Endothelial cell of umbilical vein (primary cell): ENCODE results near the gene RHEBL1. TPM values are rescaled to one million over a fixed set of nuclear protein-coding genes. Genes with fewer than 3 reads are reported as not detected.

Source experiments
- BruUV-seq: library from RNA; stranded (reverse); fragments of 400-500 nt; replicated peaks from 2 replicates; lab custom pipeline; 2021; lab: Mats Ljungman, UMichigan
- CTCF ChIA-PET: fragments of 300-600, 350-600 bp; sonication (Branson Sonifier 250); formaldehyde crosslinking; loops from one replicate; lab custom pipeline; 2021; ENCODE audit warnings: antibody characterized with exemption, inconsistent platforms; lab: Charles Lee
- POLR2A ChIA-PET: fragments of 300-600, 350-600 bp; sonication (Branson Sonifier 250); formaldehyde crosslinking; loops from one replicate; lab custom pipeline; 2021; ENCODE audit warnings: antibody characterized with exemption, inconsistent platforms; lab: Charles Lee
- DNase-seq: peaks from one replicate; pipeline ENCODE4 v3.0.0-alpha.2; 2011; ENCODE audit warnings: low read depth, low spot score
- FAIRE-seq: peaks from 2 replicates; lab custom pipeline; 2011; peaks lifted over from hg19 to GRCh38; lab: Jason Lieb, UNC
- H2AFZ ChIP-seq: 2 replicates; pipeline ENCODE4 v1.6.0; 2012; ENCODE audit warnings: low read depth, low read length, control low read depth, inconsistent platforms
- H3K27ac ChIP-seq: 2 replicates; pipeline ENCODE4 v1.5.1; 2011; ENCODE audit warnings: low read depth, mild to moderate bottlenecking, control low read depth, low read length, moderate library complexity; ENCODE audit not compliant: insufficient read depth
- H3K27me3 ChIP-seq, 2 experiments: 2 replicates each; pipeline versions ENCODE4 v1.6.0 to v1.6.1; 2011; ENCODE audit warnings: low read length in 2 of 2, mixed read lengths in 1 of 2; ENCODE audit not compliant: control insufficient read depth in 2 of 2, insufficient read depth in 2 of 2
- H3K36me3 ChIP-seq, 2 experiments: 2 replicates in 1 of 2; 3 replicates in 1 of 2; pipeline ENCODE4 v1.5.1; 2011; ENCODE audit warnings: low read length in 2 of 2, mild to moderate bottlenecking in 1 of 2, moderate library complexity in 1 of 2; ENCODE audit not compliant: control insufficient read depth in 2 of 2, insufficient read depth in 2 of 2; ENCODE audit errors: extremely low read depth in 1 of 2
- H3K4me1 ChIP-seq: 3 replicates; pipeline ENCODE4 v1.5.1; 2011; ENCODE audit warnings: mild to moderate bottlenecking, low read length; ENCODE audit not compliant: control insufficient read depth, insufficient read depth; ENCODE audit errors: extremely low read depth
- H3K4me2 ChIP-seq: 2 replicates; pipeline ENCODE4 v1.6.1; 2011; ENCODE audit warnings: low read length, control low read depth, mixed read lengths; ENCODE audit not compliant: insufficient read depth
- H3K4me3 ChIP-seq, 3 experiments: fragments of 200-600 bp in 1 of 3; sonication (generic), shearing (Covaris generic) in 1 of 3; replicated peaks in 1 of 3; 2 replicates each; pipeline ENCODE4 v1.5.1; 2011 to 2016; ENCODE audit warnings: control low read depth in 3 of 3, low read length in 3 of 3, mild to moderate bottlenecking in 2 of 3, inconsistent platforms in 1 of 3, low read depth in 1 of 3, moderate library complexity in 1 of 3; ENCODE audit not compliant: insufficient read depth in 1 of 3
- H3K79me2 ChIP-seq: 2 replicates; pipeline ENCODE4 v1.6.0; 2012; ENCODE audit warnings: low read length, inconsistent platforms; ENCODE audit not compliant: control insufficient read depth, insufficient read depth
- H3K9ac ChIP-seq: replicated peaks from 2 replicates; pipeline ENCODE3; 2011; ENCODE audit warnings: low read length, control low read depth; ENCODE audit not compliant: insufficient read depth; ENCODE audit errors: extremely low read depth
- H3K9me1 ChIP-seq: replicated peaks from 3 replicates; pipeline ENCODE4 v1.6.0; 2011; ENCODE audit warnings: mild to moderate bottlenecking, low read length; ENCODE audit not compliant: control insufficient read depth, insufficient read depth; ENCODE audit errors: extremely low read depth
- H3K9me3 ChIP-seq: replicated peaks from 2 replicates; pipeline ENCODE4 v1.5.1; 2012; ENCODE audit warnings: low read length, inconsistent platforms; ENCODE audit not compliant: control insufficient read depth, insufficient read depth
- H4K20me1 ChIP-seq: replicated peaks from 2 replicates; pipeline ENCODE3; 2011; ENCODE audit warnings: mild to moderate bottlenecking, low read length; ENCODE audit not compliant: control insufficient read depth, insufficient read depth; ENCODE audit errors: extremely low read depth
- EZH2 ChIP-seq: IDR thresholded peaks from 2 replicates; pipeline ENCODE4 v1.6.1; 2012; ENCODE audit warnings: borderline replicate concordance, low read depth, mild to moderate bottlenecking, moderate library complexity, low read length, inconsistent platforms; ENCODE audit not compliant: severe bottlenecking
- FOS ChIP-seq: IDR thresholded peaks from 2 replicates; pipeline ENCODE4 v1.6.1; 2011; ENCODE audit warnings: mild to moderate bottlenecking, low read length, moderate library complexity, borderline replicate concordance; ENCODE audit not compliant: insufficient read depth
- GATA2 ChIP-seq: IDR thresholded peaks from 2 replicates; pipeline ENCODE4 v1.7.0; 2011; ENCODE audit warnings: low read depth, mild to moderate bottlenecking, moderate library complexity, mixed read lengths, low read length; ENCODE audit not compliant: insufficient read length, insufficient read depth
- JUN ChIP-seq: IDR thresholded peaks from 2 replicates; pipeline ENCODE4 v1.6.1; 2011; ENCODE audit warnings: borderline replicate concordance, low read depth; ENCODE audit not compliant: insufficient read length, insufficient read depth
- MYC ChIP-seq: IDR thresholded peaks from one replicate; pipeline ENCODE4 v1.6.1; 2011; ENCODE audit warnings: mild to moderate bottlenecking, low read depth, low read length
- POLR2A ChIP-seq: IDR thresholded peaks from 2 replicates; pipeline ENCODE4 v1.6.1; 2012; ENCODE audit warnings: low read depth, mild to moderate bottlenecking, control low read depth, low read length
- POLR2AphosphoS5 ChIP-seq: IDR thresholded peaks from 2 replicates; pipeline ENCODE4 v1.6.1; 2012; ENCODE audit warnings: low read depth, mild to moderate bottlenecking, control low read depth, low read length, moderate library complexity; ENCODE audit not compliant: insufficient read depth
- dilution Hi-C: fragments of 300-500 bp; cut with MboI; formaldehyde crosslinking; loops from one replicate; pipeline ENCODE4 v1.15.0; 2019; ENCODE audit warnings: low sequenced_read_pairs; ENCODE audit not compliant: extremely low pct_ligation_motif_present
- intact Hi-C: fragments of 100-400 bp; cut with micrococcal nuclease; formaldehyde crosslinking; loops from one replicate; pipeline ENCODE4 v1.10.0; 2022
- polyA plus RNA-seq, 4 experiments: library from polyadenylated mRNA; depleted of rRNA in 3 of 4; stranded (reverse) in 3 of 4; unstranded in 1 of 4; fragments of >200 nt; gene quantifications; 2 replicates each; pipeline versions ENCODE4 v1.2.1 to v1.2.3, GENCODE V29; 2011 to 2012; ENCODE audit warnings: missing spikeins in 1 of 4
- total RNA-seq: library from RNA; stranded (reverse); gene quantifications from 2 replicates; pipeline ENCODE4 v1.2.3, GENCODE V29; 2021
- TF ChIP-seq, protein P1 (sequence below), 2 donors: IDR thresholded peaks; 1 replicate in 1 of 2; 2 replicates in 1 of 2; pipeline ENCODE4 v1.5.1; 2011; ENCODE audit warnings: low read length in 2 of 2, mild to moderate bottlenecking in 2 of 2, moderate library complexity in 2 of 2, control low read depth in 1 of 2, inconsistent platforms in 1 of 2, low read depth in 1 of 2; ENCODE audit not compliant: insufficient read depth in 1 of 2; ENCODE audit errors: extremely low read depth in 1 of 2
- TF ChIP-seq, protein P2 (sequence below): IDR thresholded peaks from 2 replicates; pipeline ENCODE4 v1.6.1; 2011; ENCODE audit not compliant: insufficient read depth, insufficient read length

Gene RHEBL1
- total and polyA plus RNA-seq, 2 donors (not counting 3 experiments of a cell fraction or from before 2014, with no cell fraction given) = 2.6 to 2.7 TPM

DNA sequence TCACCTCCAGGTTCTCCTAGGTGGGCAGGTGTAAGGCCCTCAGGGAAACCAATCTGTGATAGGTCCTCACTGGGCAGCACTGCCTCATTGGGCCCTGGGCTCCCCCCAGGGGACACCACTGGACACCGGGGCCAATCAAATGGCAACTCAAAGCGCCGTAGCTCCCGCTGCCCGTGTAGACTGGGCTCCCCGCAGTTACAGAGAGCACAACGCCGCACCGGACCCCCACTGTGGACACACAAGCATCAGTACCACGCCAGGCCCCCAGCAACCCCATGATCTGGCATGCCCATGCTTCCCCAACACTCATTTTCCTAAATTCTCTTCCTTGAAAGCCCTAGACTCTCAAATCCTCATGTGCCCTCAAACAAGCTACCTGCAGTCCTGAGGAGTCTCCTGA lies 15.3 kb downstream of the RHEBL1 start:
- Histone ChIP-seq H3K9me3 (no peaks in the 10 kb centered on the region), H3K27me3 (no peaks in the 10 kb centered on the region), H3K79me2 (peaks cover 82% of the 10 kb centered on the region), H3K4me2 (no peak overlapping the region), H3K4me1 (peaks cover 40% of the 10 kb centered on the region), H3K36me3 (peaks cover 23 to 55% of the 10 kb centered on the region in 2 experiments), H2AFZ (no peak overlapping the region), H4K20me1 (peaks cover 7% of the 10 kb centered on the region), H3K9me1 (no peaks in the 10 kb centered on the region), H3K27ac (no peak overlapping the region), H3K9ac (no peak overlapping the region), H3K4me3 (no peak overlapping the region)
- no peak for DNase-seq
- FAIRE-seq = no peak
- ChIA-PET POLR2A (no interaction called here), CTCF (interaction anchor here (1.4 kb wide), 1 partner anchor 10 kb away, joined by 9 read pairs; no protein-coding TSS in a partner anchor)
- BruUV-seq = no TSS peak
- intact Hi-C loops = no loop called here
- no peak for TF ChIP-seq FOS
- no peak for TF ChIP-seq EZH2
- no peak for TF ChIP-seq POLR2A
- TF ChIP-seq, protein P1, sequence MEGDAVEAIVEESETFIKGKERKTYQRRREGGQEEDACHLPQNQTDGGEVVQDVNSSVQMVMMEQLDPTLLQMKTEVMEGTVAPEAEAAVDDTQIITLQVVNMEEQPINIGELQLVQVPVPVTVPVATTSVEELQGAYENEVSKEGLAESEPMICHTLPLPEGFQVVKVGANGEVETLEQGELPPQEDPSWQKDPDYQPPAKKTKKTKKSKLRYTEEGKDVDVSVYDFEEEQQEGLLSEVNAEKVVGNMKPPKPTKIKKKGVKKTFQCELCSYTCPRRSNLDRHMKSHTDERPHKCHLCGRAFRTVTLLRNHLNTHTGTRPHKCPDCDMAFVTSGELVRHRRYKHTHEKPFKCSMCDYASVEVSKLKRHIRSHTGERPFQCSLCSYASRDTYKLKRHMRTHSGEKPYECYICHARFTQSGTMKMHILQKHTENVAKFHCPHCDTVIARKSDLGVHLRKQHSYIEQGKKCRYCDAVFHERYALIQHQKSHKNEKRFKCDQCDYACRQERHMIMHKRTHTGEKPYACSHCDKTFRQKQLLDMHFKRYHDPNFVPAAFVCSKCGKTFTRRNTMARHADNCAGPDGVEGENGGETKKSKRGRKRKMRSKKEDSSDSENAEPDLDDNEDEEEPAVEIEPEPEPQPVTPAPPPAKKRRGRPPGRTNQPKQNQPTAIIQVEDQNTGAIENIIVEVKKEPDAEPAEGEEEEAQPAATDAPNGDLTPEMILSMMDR (IDR thresholded peaks at IDR 0.05; ENCODE audit: extremely low read depth in 1 of 2, insufficient read depth in 1 of 2, low read depth in 1 of 2, low read length in 2 of 2) = no peak
- TF ChIP-seq, protein P2, sequence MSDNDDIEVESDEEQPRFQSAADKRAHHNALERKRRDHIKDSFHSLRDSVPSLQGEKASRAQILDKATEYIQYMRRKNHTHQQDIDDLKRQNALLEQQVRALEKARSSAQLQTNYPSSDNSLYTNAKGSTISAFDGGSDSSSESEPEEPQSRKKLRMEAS = no peak
- no peak for TF ChIP-seq MYC
- no peak for TF ChIP-seq GATA2
- TF ChIP-seq JUN = no peak
- TF ChIP-seq POLR2AphosphoS5 = no peak
- dilution Hi-C loops = no loop called here
